Mucosa of rectum (tissue), 2 donors: ENCODE results near the gene GSTT2B.
"Not testable (repeated sequence)": the region's sequence is repeated elsewhere in the genome, so short reads cannot be mapped to it uniquely, and the experiment has no call there.

Source experiments
- H3K27ac ChIP-seq, 2 donors: one replicate each; pipeline ENCODE4 v1.7.0; 2013; ENCODE audit warnings: inconsistent platforms in 2 of 2, low read depth in 2 of 2, low read length in 2 of 2
- H3K27me3 ChIP-seq, 2 donors: one replicate each; pipeline ENCODE4 v1.7.0; 2013; ENCODE audit warnings: low read length in 2 of 2; ENCODE audit not compliant: control insufficient read depth in 2 of 2, insufficient read depth in 2 of 2
- H3K36me3 ChIP-seq, 2 donors: one replicate each; pipeline ENCODE4 v1.7.0; 2013; ENCODE audit warnings: low read length in 2 of 2; ENCODE audit not compliant: control insufficient read depth in 2 of 2, insufficient read depth in 2 of 2
- H3K4me1 ChIP-seq, 2 donors: one replicate each; pipeline ENCODE4 v1.7.0; 2013; ENCODE audit warnings: low read length in 2 of 2, mild to moderate bottlenecking in 1 of 2; ENCODE audit not compliant: control insufficient read depth in 2 of 2, insufficient read depth in 2 of 2
- H3K4me3 ChIP-seq, 2 donors: one replicate each; pipeline ENCODE4 v1.7.0; 2013; ENCODE audit warnings: low read length in 2 of 2
- H3K9ac ChIP-seq, 2 donors: one replicate each; pipeline ENCODE4 v1.7.0; 2013; ENCODE audit warnings: low read length in 2 of 2, low read depth in 1 of 2, mild to moderate bottlenecking in 1 of 2
- H3K9me3 ChIP-seq, 2 donors: one replicate each; pipeline ENCODE4 v1.7.0; 2013; ENCODE audit warnings: low read length in 2 of 2; ENCODE audit not compliant: control insufficient read depth in 2 of 2
- donor health status: healthy.
- donor health status: Normal muscosa, but diverticular disease.

GSTT2B gene

GRCh38 chr22:23961084-23961771 is at the start of gene GSTT2B:
Gene GSTT2B, minus strand, starts transcription at chr22:23961195. Its CDS starts 64 bp downstream, at chr22:23961131.
- not testable (repeated sequence) for H3K27me3 ChIP-seq, H3K9ac ChIP-seq, H3K9me3 ChIP-seq, H3K4me1 ChIP-seq, H3K27ac ChIP-seq, H3K4me3 ChIP-seq, H3K36me3 ChIP-seq

GRCh38 chr22:24010018-24010391 is 49.0 kb upstream of the GSTT2B start:
- Histone ChIP-seq H3K4me1 (peaks cover 7 to 15% of the 10 kb centered on the region in 2 donors), H3K9me3 (no peaks in the 10 kb centered on the region), H3K9ac (no peak overlapping the region), H3K36me3 (no peaks in the 10 kb centered on the region), H3K27me3 (no peaks in the 10 kb centered on the region), H3K4me3 (no peak overlapping the region), H3K27ac (no peak overlapping the region)

- Histone ChIP-seq H3K27ac (no peak overlapping the region), H3K4me1 (peaks cover 7 to 15% of the 10 kb centered on the region in 2 donors), H3K36me3 (no peaks in the 10 kb centered on the region), H3K4me3 (no peak overlapping the region), H3K27me3 (no peaks in the 10 kb centered on the region), H3K9me3 (no peaks in the 10 kb centered on the region), H3K9ac (no peak overlapping the region)
Observed at GRCh38 chr22:24009227-24010017, 48.4 kb upstream of the GSTT2B start.

- Histone ChIP-seq H3K27ac (no peak overlapping the region), H3K36me3 (no peaks in the 10 kb centered on the region), H3K9me3 (no peaks in the 10 kb centered on the region), H3K27me3 (no peaks in the 10 kb centered on the region), H3K4me1 (peaks cover 7 to 15% of the 10 kb centered on the region in 2 donors), H3K4me3 (no peak overlapping the region), H3K9ac (no peak overlapping the region)
Observed at GRCh38 chr22:24008381-24009226, 47.6 kb upstream of the GSTT2B start.

- no peaks in the 10 kb centered on the region for H3K9me3 ChIP-seq
- no peak overlapping the region for H3K27ac ChIP-seq
- no peaks in the 10 kb centered on the region for H3K27me3 ChIP-seq
- H3K36me3 ChIP-seq = no peaks in the 10 kb centered on the region
- H3K4me3 ChIP-seq = no peak overlapping the region
- peaks cover 4 to 15% of the 10 kb centered on the region in 2 donors for H3K4me1 ChIP-seq
- H3K9ac ChIP-seq = no peak overlapping the region
Observed at GRCh38 chr22:24008022-24008283, 47.0 kb upstream of the GSTT2B start.

- H3K27me3 ChIP-seq = no peaks in the 10 kb centered on the region
- H3K9me3 ChIP-seq = no peaks in the 10 kb centered on the region
- no peaks in the 10 kb centered on the region for H3K36me3 ChIP-seq
- H3K4me1 ChIP-seq = peaks cover 3 to 13% of the 10 kb centered on the region in 2 donors
- no peak overlapping the region for H3K27ac ChIP-seq
- no peak overlapping the region for H3K9ac ChIP-seq
- H3K4me3 ChIP-seq = no peak overlapping the region
Observed at GRCh38 chr22:24007253-24008021, 46.4 kb upstream of the GSTT2B start.

- Histone ChIP-seq H3K36me3 (no peaks in the 10 kb centered on the region), H3K9me3 (no peaks in the 10 kb centered on the region), H3K27ac (no peak overlapping the region), H3K27me3 (no peaks in the 10 kb centered on the region), H3K4me3 (no peak overlapping the region), H3K4me1 (peaks cover 0 to 7% of the 10 kb centered on the region in 2 donors), H3K9ac (no peak overlapping the region)
Observed at GRCh38 chr22:24006914-24007214, 45.9 kb upstream of the GSTT2B start.

GRCh38 chr22:24006207-24006913 is 45.4 kb upstream of the GSTT2B start:
- Histone ChIP-seq H3K9ac (no peak overlapping the region), H3K36me3 (no peaks in the 10 kb centered on the region), H3K4me3 (no peak overlapping the region), H3K4me1 (peaks cover 0 to 3% of the 10 kb centered on the region in 2 donors), H3K27me3 (no peaks in the 10 kb centered on the region), H3K27ac (no peak overlapping the region), H3K9me3 (no peaks in the 10 kb centered on the region)

GRCh38 chr22:24005201-24005600 is 44.2 kb upstream of the GSTT2B start, which contains the start of gene GSTT4:
Gene GSTT4, minus strand, starts transcription at chr22:24005453. Its CDS starts 97 bp downstream, at chr22:24005356.
- Histone ChIP-seq H3K27me3 (no peaks in the 10 kb centered on the region), H3K27ac (no peak within 1 kb of the TSS), H3K4me3 (no peak within 1 kb of the TSS), H3K4me1 (no peaks in the 10 kb centered on the region), H3K36me3 (no peaks in the 10 kb centered on the region), H3K9ac (no peak within 1 kb of the TSS), H3K9me3 (no peaks in the 10 kb centered on the region)
